ENCODE data around the gene SFRP2. TPM values are rescaled to one million over a fixed set of nuclear protein-coding genes. Genes with fewer than 3 reads are reported as not detected.

Gene SFRP2
- total RNA-seq, 1 donor from 2014 or later, result 86.1 TPM

DNA sequence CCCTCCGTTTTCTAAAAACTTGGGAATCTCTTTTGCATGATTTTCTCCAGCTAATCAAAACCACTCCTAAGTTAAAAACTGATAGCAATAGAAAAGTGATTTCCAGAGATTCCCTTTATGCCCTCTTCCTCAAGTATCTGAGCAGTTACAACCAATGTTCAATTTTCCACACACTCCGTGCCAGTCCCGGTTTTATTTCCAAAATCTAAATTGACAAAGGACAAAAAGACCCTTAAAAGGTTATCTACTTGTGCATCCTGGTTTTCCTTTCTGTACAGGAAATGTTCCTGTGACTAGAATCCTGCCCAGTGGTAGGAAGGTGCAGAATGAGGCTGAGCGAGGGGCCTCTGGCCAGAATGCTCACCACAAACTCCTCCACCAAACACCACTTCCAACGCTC, 1.3 kb downstream of the SFRP2 start:
- TF ChIP-seq CTCF (IDR thresholded peaks at IDR 0.05) (no peak), EZH2phosphoT487 (IDR thresholded peaks at IDR 0.05) (no peak), EZH2 (IDR thresholded peaks at IDR 0.05) (no peak)
- H3K36me3 ChIP-seq, result peaks cover 26% of the 10 kb centered on the region
- peak overlapping the region; percentile 86 for H3K27ac ChIP-seq
- no peaks in the 10 kb centered on the region for H3K9me3 ChIP-seq (ENCODE audit: low read depth)
- H3K9ac ChIP-seq, result peak overlapping the region; percentile 77
- H3K4me1 ChIP-seq, result peaks cover 41% of the 10 kb centered on the region
- peaks cover 92% of the 10 kb centered on the region for H3K79me2 ChIP-seq (ENCODE audit: low read depth)
- peaks cover 89% of the 10 kb centered on the region for H3F3A ChIP-seq (ENCODE audit: low read depth)
- H3K4me2 ChIP-seq, result peak overlapping the region; percentile 90
- Mint-ChIP-seq H3K4me3 (peak overlapping the region; percentile 97), H3K27ac (peak overlapping the region; percentile 87), H3K9me3 (peaks cover 5% of the 10 kb centered on the region), H3K4me1 (peaks cover 54% of the 10 kb centered on the region), H3K36me3 (peaks cover 55% of the 10 kb centered on the region), H3K27me3 (ENCODE audit: insufficient read depth, low read depth) (peaks cover 9% of the 10 kb centered on the region)
- DNase-seq (ENCODE audit: low spot score), result no peak
- peaks cover 7% of the 10 kb centered on the region for H3K27me3 ChIP-seq
- H2AFZ ChIP-seq (replicated peaks), result no peak overlapping the region
- peak overlapping the region; percentile 98 for H3K4me3 ChIP-seq
- peaks cover 63% of the 10 kb centered on the region for H4K20me1 ChIP-seq (ENCODE audit: low read depth)

GRCh38 chr4:153787061-153787560, 1.8 kb downstream of the SFRP2 start:
- Histone ChIP-seq H3K4me1 (peaks cover 45% of the 10 kb centered on the region), H3K4me3 (peak overlapping the region; percentile 98), H3K79me2 (ENCODE audit: low read depth) (peaks cover 97% of the 10 kb centered on the region), H3K4me2 (peak overlapping the region; percentile 90), H3K27me3 (peaks cover 6% of the 10 kb centered on the region), H3K36me3 (peaks cover 31% of the 10 kb centered on the region), H4K20me1 (ENCODE audit: low read depth) (peaks cover 67% of the 10 kb centered on the region), H3K9ac (peak overlapping the region; percentile 77), H3F3A (ENCODE audit: low read depth) (peaks cover 93% of the 10 kb centered on the region), H3K27ac (peak overlapping the region; percentile 86), H3K9me3 (ENCODE audit: low read depth) (no peaks in the 10 kb centered on the region), H2AFZ (replicated peaks) (no peak overlapping the region)
- Mint-ChIP-seq H3K4me1 (peaks cover 59% of the 10 kb centered on the region), H3K27ac (peak overlapping the region; percentile 87), H3K9me3 (peaks cover 4% of the 10 kb centered on the region), H3K4me3 (peak overlapping the region; percentile 97), H3K27me3 (ENCODE audit: insufficient read depth, low read depth) (peaks cover 9% of the 10 kb centered on the region), H3K36me3 (peaks cover 55% of the 10 kb centered on the region)
- DNase-seq (ENCODE audit: low spot score), result peak; percentile 52
- no peak for TF ChIP-seq EZH2 (IDR thresholded peaks at IDR 0.05)
- TF ChIP-seq EZH2phosphoT487 (IDR thresholded peaks at IDR 0.05), result peak; percentile 6
- no peak for TF ChIP-seq CTCF (IDR thresholded peaks at IDR 0.05)

DNA sequence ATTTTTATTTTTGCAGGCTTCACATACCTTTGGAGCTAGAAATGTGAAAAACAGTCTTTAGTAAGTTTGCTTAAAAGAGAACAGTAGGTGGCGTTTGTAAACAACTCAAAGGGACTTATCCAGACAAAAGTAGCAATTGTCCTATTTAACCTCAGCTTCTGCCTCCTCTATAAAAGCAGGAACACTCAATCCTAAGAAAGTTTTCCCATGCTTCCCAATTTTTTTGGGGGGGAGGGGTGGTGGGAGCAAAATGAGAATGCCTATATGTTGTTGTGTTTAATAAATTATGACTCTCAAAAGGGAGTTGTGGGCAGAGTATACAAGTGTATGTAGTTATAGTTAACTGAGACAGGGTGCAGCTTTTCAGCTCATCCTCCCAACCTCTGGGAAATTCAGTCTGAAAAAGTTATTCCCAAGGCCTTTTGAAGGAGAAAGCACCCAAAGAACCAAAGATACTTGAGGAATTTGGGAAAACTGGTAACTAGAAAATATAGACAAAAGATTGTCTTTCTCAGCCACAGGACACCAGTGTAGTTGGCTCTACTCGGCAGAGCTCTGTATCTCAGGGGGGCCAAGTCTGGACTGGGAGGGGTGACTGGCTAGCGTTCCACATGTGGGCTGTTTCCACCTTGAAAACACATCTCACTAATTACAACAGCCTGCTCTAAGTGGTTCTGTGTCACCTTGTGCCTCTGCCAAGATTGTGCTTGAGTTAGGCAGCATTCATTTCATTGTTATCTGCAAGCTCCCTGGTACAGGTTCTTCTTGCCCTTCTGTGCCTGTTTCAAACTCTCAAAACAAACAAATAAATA, 2.8 kb downstream of the SFRP2 start:
- H3K27me3 ChIP-seq, result no peaks in the 10 kb centered on the region

More for the DNA sequence above, 2.8 kb downstream of the SFRP2 start:
- TF ChIP-seq EZH2 (IDR thresholded peaks at IDR 0.05) (no peak), CTCF (IDR thresholded peaks at IDR 0.05) (peak; percentile 55)
- peak overlapping the region; percentile 86 for H3K27ac ChIP-seq
- no peak overlapping the region for H2AFZ ChIP-seq (replicated peaks)
- peaks cover 93% of the 10 kb centered on the region for H3F3A ChIP-seq (ENCODE audit: low read depth)
- H3K27me3 Mint-ChIP-seq (ENCODE audit: insufficient read depth, low read depth), result peaks cover 4% of the 10 kb centered on the region
- peaks cover 42% of the 10 kb centered on the region for H3K4me1 ChIP-seq
- H3K36me3 ChIP-seq, result peaks cover 31% of the 10 kb centered on the region
- H3K36me3 Mint-ChIP-seq, result peaks cover 57% of the 10 kb centered on the region
- peak overlapping the region; percentile 77 for H3K9ac ChIP-seq
- H3K4me1 Mint-ChIP-seq, result peaks cover 58% of the 10 kb centered on the region
- H4K20me1 ChIP-seq (ENCODE audit: low read depth), result peaks cover 77% of the 10 kb centered on the region
- H3K4me3 ChIP-seq, result peak overlapping the region; percentile 98
- peak overlapping the region; percentile 97 for H3K4me3 Mint-ChIP-seq
- peaks cover 87% of the 10 kb centered on the region for H3K79me2 ChIP-seq (ENCODE audit: low read depth)
- peak overlapping the region; percentile 87 for H3K27ac Mint-ChIP-seq
- H3K9me3 ChIP-seq (ENCODE audit: low read depth), result no peaks in the 10 kb centered on the region
- no peaks in the 10 kb centered on the region for H3K9me3 Mint-ChIP-seq
- DNase-seq (ENCODE audit: low spot score), result peak; percentile 70
- peak overlapping the region; percentile 90 for H3K4me2 ChIP-seq
